GM15510 (cell line): ENCODE data around the gene ADGB.

Experiments
- POLR2A ChIP-seq: IDR thresholded peaks from 3 replicates; pipeline ENCODE4 v1.6.1; 2011; ENCODE audit warnings: borderline replicate concordance; ENCODE audit not compliant: insufficient read length; ENCODE audit errors: extremely low read depth

The ADGB gene

GRCh38 chr6:146775220-146775619 lies 176.4 kb downstream of the ADGB start:
- TF ChIP-seq POLR2A, result no peak

- TF ChIP-seq POLR2A, result no peak
These were observed 183.1 kb downstream of the ADGB start for GRCh38 chr6:146781836-146782235.

GRCh38 chr6:146785001-146785585 lies 186.3 kb downstream of the ADGB start:
- TF ChIP-seq POLR2A, result no peak

- no peak for TF ChIP-seq POLR2A
These were observed 189.2 kb downstream of the ADGB start for GRCh38 chr6:146787876-146788508.

GRCh38 chr6:146790561-146791091 lies 191.9 kb downstream of the ADGB start:
- TF ChIP-seq POLR2A, result no peak

- no peak for TF ChIP-seq POLR2A
These were observed 193.2 kb downstream of the ADGB start for GRCh38 chr6:146791930-146792329.

GRCh38 chr6:146795479-146796133 lies 196.8 kb downstream of the ADGB start:
- no peak for TF ChIP-seq POLR2A

- no peak for TF ChIP-seq POLR2A
These were observed 204.8 kb downstream of the ADGB start for GRCh38 chr6:146803601-146804000.

- no peak for TF ChIP-seq POLR2A
These were observed 207.0 kb downstream of the ADGB start for GRCh38 chr6:146805546-146806325.

- TF ChIP-seq POLR2A, result no peak
These were observed 214.8 kb downstream of the ADGB start for GRCh38 chr6:146813554-146813953.

- TF ChIP-seq POLR2A, result no peak
These were observed 215.5 kb downstream of the ADGB start for GRCh38 chr6:146814148-146814750.

GRCh38 chr6:146819596-146820320 lies 221.0 kb downstream of the ADGB start:
- TF ChIP-seq POLR2A, result no peak

GRCh38 chr6:146827216-146827928 lies 228.6 kb downstream of the ADGB start:
- no peak for TF ChIP-seq POLR2A
